Measurements from ENCODE around the gene DUSP10.

Gene DUSP10

DNA sequence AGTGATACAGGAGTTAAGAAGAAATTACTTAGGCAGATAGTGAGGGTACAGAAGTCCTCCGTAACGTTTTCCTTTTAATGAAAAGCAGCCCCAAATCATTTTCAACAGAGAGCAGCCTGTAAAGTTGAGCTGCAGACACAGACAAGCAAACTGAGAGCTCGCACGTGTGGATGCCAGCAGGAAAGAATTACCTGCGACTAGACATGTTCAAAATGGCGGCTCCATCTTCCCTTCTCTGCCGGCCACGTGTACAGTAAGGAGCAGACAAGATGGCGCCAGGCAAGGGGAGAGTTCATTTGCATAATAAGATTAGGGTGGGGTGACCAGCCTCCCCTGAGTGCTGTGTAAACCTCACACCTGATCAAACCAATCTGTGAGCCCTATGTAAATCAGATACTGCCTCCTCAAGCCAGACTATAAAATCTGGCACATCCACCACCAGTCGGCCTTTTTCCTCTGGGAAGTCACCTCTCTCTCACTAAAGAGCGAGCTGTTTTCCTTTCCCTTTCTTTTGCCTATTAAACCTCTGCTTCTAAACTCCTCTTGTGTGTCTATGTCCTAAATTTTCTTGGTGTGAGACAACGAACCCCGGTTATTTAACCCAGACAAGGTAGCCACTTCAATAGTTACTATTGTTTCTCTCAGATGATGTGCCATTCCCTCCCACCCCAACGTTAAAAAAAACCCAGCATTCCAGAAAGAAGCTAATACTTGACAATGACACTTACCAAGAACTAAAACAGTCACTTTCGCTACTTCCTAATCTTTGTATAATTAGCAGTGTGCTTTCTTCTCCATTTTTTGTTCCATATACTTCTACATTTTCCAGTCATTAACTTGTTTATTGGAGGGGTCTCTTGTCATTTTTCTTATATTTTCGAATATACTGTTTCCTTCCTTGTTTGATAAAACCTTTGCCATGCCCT, 27.4 kb downstream of the DUSP10 start:
- H3K27ac ChIP-seq (replicated peaks): peak overlapping the region; percentile 9
- H3K4me3 ChIP-seq (replicated peaks; ENCODE audit: insufficient read depth, low read length): no peak overlapping the region

GRCh38 chr1:221712776-221713431, 29.0 kb downstream of the DUSP10 start:
- Histone ChIP-seq H3K4me3 (replicated peaks; ENCODE audit: insufficient read depth, low read length) (no peak overlapping the region), H3K27me3 (ENCODE audit: insufficient read depth, poor library complexity, severe bottlenecking) (no peaks in the 10 kb centered on the region), H3K27ac (replicated peaks) (peak overlapping the region; percentile 91)
- DNase-seq (ENCODE audit: low read depth in 1 of 2, low spot score in 1 of 2): peak in 1 of 2 experiments; percentile 86
- TF ChIP-seq POLR2AphosphoS5 (IDR thresholded peaks at IDR 0.05; ENCODE audit: low read depth): peak; percentile 76
- TF ChIP-seq SPI1 (IDR thresholded peaks at IDR 0.05; ENCODE audit: borderline replicate concordance, low read depth): peak; percentile 85
- TF ChIP-seq REST (IDR thresholded peaks at IDR 0.05; ENCODE audit: insufficient replicate concordance, low read depth): no peak

More for the DNA sequence above, 27.4 kb downstream of the DUSP10 start:
- DNase-seq (ENCODE audit: low read depth in 1 of 2, low spot score in 1 of 2): no peak
- TF ChIP-seq SPI1 (IDR thresholded peaks at IDR 0.05; ENCODE audit: borderline replicate concordance, low read depth): no peak
- TF ChIP-seq GABPA (IDR thresholded peaks at IDR 0.05; ENCODE audit: low read depth): no peak
- no peak for TF ChIP-seq REST (IDR thresholded peaks at IDR 0.05; ENCODE audit: insufficient replicate concordance, low read depth)
- TF ChIP-seq, protein P1, sequence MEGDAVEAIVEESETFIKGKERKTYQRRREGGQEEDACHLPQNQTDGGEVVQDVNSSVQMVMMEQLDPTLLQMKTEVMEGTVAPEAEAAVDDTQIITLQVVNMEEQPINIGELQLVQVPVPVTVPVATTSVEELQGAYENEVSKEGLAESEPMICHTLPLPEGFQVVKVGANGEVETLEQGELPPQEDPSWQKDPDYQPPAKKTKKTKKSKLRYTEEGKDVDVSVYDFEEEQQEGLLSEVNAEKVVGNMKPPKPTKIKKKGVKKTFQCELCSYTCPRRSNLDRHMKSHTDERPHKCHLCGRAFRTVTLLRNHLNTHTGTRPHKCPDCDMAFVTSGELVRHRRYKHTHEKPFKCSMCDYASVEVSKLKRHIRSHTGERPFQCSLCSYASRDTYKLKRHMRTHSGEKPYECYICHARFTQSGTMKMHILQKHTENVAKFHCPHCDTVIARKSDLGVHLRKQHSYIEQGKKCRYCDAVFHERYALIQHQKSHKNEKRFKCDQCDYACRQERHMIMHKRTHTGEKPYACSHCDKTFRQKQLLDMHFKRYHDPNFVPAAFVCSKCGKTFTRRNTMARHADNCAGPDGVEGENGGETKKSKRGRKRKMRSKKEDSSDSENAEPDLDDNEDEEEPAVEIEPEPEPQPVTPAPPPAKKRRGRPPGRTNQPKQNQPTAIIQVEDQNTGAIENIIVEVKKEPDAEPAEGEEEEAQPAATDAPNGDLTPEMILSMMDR (IDR thresholded peaks at IDR 0.05; ENCODE audit: insufficient read depth, low read length): no peak
- TF ChIP-seq POLR2AphosphoS5 (IDR thresholded peaks at IDR 0.05; ENCODE audit: low read depth): no peak
- H3K27me3 ChIP-seq (ENCODE audit: insufficient read depth, poor library complexity, severe bottlenecking): no peaks in the 10 kb centered on the region

- no peaks in the 10 kb centered on the region for H3K27me3 ChIP-seq (ENCODE audit: insufficient read depth, poor library complexity, severe bottlenecking)
- H3K4me3 ChIP-seq (replicated peaks; ENCODE audit: insufficient read depth, low read length): no peak overlapping the region
- peak; percentile 51 to 61 for DNase-seq (ENCODE audit: low read depth in 1 of 2, low spot score in 1 of 2)
- TF ChIP-seq SPI1 (IDR thresholded peaks at IDR 0.05; ENCODE audit: borderline replicate concordance, low read depth): no peak
- TF ChIP-seq, protein P1 (IDR thresholded peaks at IDR 0.05; ENCODE audit: insufficient read depth, low read length): no peak
- TF ChIP-seq REST (IDR thresholded peaks at IDR 0.05; ENCODE audit: insufficient replicate concordance, low read depth): no peak
- no peak for TF ChIP-seq POLR2AphosphoS5 (IDR thresholded peaks at IDR 0.05; ENCODE audit: low read depth)
- no peak for TF ChIP-seq GABPA (IDR thresholded peaks at IDR 0.05; ENCODE audit: low read depth)
- peak overlapping the region; percentile 91 for H3K27ac ChIP-seq (replicated peaks)
Measured at GRCh38 chr1:221712198-221712684, 29.6 kb downstream of the DUSP10 start.

Data from HL-60 (cell line).